ENCODE results near the gene PEMT.

DNA sequence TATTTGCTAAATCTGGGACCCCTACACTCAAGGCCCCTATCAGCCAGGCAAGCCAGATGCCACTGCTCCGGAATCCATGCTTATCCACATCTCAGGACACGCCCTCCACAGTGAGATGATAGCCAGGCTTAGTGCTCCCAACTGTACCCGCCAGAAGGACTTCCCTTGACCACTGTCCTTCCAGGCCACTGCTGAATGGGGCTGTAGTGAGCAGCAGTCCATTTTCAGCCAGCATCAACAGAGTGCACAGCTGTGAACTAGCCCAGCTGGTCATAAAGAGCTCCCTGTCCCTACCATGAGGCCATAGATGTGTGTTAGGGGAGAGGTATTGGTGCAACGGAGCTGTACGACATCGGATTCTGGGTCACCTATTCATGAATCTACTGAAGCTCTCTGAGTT is 127.7 kb downstream of the PEMT start:
- no peak for TF ChIP-seq POLR2A (IDR thresholded peaks at IDR 0.05)
- TF ChIP-seq, protein P1, sequence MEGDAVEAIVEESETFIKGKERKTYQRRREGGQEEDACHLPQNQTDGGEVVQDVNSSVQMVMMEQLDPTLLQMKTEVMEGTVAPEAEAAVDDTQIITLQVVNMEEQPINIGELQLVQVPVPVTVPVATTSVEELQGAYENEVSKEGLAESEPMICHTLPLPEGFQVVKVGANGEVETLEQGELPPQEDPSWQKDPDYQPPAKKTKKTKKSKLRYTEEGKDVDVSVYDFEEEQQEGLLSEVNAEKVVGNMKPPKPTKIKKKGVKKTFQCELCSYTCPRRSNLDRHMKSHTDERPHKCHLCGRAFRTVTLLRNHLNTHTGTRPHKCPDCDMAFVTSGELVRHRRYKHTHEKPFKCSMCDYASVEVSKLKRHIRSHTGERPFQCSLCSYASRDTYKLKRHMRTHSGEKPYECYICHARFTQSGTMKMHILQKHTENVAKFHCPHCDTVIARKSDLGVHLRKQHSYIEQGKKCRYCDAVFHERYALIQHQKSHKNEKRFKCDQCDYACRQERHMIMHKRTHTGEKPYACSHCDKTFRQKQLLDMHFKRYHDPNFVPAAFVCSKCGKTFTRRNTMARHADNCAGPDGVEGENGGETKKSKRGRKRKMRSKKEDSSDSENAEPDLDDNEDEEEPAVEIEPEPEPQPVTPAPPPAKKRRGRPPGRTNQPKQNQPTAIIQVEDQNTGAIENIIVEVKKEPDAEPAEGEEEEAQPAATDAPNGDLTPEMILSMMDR (IDR thresholded peaks at IDR 0.05), result no peak

Measured in adrenal gland (tissue), 5 donors.